ENCODE measurements around the gene CALML5.

DNA sequence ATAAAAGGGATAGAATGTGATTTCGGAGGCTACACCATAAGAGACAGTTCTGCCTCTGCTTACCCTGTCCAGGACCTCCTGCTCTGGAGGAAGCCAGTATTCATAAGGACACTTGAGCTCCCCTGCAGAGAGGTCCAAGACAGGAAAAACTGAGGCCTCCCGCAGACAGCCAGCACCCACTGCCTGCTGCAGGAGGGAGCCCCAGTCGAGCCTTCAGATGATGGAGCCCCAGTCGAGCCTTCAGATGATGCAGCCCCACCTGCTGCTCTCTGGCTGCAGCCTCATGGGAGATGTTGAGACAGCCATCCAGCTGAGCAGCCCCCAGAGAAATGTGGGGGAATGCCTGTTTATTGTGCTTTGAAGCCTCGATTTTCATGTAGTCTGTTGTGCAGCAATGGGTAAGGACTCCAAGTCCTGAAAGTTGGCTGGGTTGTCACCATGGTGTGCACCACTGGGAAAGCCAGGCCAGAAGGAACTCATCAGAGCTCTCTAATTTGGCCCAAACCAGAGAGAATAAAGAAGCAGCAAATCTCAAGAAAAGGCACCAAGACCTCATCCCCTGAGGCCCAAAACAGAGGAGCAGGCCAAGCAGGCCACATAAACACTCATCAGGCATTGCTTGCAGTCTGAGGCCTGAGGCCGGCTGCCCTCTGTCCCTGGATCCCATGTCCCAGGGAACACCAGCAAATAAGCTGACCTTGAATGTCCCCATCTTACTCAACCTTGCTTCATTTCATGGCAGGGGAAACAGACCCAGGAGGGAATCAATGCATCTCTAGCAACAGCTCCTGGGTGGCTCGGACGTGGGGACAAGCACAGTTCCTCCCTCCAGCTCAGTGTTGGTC lies 30.9 kb downstream of the CALML5 start:
- no peak for TF ChIP-seq CTCF (IDR thresholded peaks at IDR 0.05; ENCODE audit: insufficient read depth, low read length, poor library complexity, severe bottlenecking)
- TF ChIP-seq EZH2phosphoT487 (conservative IDR thresholded peaks at IDR 0.05; ENCODE audit: low read length) = no peak
